Activated CD8-positive, alpha-beta memory T cell treated with anti-CD3 and anti-CD28 coated beads, Interleukin-2, amount 50 U/mL, for 4 hours (primary cell): Measurements from ENCODE around the gene HYAL1.

ENCODE experiments used
- DNase-seq: peaks from one replicate; pipeline ENCODE4 v3.0.0-alpha.2; 2020

Gene HYAL1

GRCh38 chr3:50256978-50257890, 46.1 kb downstream of the HYAL1 start:
- no peak for DNase-seq

- no peak for DNase-seq
These were observed 48.1 kb downstream of the HYAL1 start for GRCh38 chr3:50255251-50255615.

GRCh38 chr3:50254577-50255250, 48.7 kb downstream of the HYAL1 start:
- DNase-seq, result no peak

- DNase-seq, result no peak
These were observed 52.2 kb downstream of the HYAL1 start for GRCh38 chr3:50251220-50251619.

- DNase-seq, result no peak
These were observed 52.9 kb downstream of the HYAL1 start for GRCh38 chr3:50250514-50250913.
